NCI-H226 (cell line): Measurements from ENCODE around the gene FAM3B.

Experiments
- DNase-seq: peaks from one replicate; pipeline ENCODE4 v3.0.0-alpha.2; 2015

Gene FAM3B

DNA sequence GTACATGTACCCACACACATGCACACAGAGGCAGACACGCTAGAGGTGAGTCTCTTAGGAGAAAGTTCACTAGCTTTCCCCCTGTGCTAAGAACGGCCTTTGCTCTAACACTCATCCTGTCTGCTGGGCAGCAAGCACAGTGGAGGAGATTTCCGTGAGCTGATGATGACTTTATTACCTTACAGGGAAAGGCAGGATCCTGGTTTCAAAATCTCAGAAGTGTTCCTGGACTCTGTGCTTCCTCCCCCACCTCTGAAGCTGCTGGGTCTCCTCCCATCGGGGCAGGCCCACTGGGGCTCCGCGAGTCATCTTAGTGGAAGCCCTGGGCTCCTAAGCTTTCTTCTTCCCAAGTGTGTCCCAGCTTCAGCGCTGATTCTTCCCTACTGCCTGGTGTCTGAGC lies 2.7 kb downstream of the FAM3B start:
- peak; percentile 22 for DNase-seq

DNA sequence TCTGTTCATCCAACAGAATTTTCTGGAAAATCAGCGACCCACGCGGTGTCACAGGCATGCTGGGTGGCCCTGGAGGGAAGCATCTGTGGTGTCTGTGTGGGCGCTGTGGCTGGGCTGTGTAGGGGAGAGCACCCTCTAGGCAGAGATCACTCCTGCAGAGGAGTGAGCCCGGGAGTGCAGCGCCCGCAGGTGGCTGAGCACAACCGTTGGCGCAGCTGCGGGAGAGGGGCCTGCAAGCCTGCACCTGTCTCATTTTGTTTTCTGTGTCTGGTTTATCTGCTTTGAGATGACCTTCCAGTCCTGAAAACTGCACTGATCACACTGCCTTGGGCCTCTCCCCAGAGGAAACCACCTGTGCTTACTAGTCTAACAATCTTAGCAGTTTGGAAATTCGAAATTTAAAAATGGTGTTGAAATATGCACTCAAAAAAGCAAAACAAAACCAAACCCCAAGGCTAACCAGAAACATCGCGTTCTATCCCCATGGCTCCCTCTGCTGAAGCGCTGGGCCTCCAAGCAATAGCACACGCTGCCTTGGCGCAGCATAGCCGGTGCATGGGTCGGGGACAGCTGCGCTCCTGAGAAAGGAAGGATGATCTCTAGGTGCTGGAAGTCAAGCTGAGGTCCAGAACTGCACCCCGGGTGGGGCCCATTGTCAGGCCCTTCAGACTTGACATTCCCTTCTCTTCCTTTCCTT lies 4.8 kb downstream of the FAM3B start:
- DNase-seq = no peak

DNA sequence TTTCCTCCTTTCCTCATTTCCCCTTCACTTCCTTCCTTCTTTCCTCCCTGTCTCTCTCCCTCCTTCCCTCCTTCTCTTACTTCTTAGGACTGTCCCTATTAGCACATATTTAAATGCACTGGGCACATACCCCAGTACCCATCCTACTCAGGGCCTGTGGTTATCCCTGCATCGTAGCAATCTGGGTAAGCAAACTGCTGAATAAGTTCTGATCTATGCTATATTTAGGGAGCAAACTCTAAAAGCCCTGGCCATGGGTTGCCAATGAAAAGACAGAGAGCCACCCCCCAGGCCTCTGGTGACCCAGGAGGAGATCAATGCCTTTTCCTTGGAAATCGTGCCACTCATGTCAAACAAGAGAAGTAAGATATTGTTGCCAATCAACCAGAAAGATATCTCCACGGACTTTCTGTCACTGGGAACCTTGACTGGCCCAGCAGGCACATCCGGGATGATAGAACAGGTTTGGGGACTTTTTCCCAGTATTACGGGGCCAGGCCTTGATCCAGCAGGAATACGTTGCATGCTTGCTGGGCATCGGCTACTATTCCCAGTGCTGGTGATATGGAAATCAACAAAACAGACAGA lies 5.4 kb downstream of the FAM3B start:
- no peak for DNase-seq

DNA sequence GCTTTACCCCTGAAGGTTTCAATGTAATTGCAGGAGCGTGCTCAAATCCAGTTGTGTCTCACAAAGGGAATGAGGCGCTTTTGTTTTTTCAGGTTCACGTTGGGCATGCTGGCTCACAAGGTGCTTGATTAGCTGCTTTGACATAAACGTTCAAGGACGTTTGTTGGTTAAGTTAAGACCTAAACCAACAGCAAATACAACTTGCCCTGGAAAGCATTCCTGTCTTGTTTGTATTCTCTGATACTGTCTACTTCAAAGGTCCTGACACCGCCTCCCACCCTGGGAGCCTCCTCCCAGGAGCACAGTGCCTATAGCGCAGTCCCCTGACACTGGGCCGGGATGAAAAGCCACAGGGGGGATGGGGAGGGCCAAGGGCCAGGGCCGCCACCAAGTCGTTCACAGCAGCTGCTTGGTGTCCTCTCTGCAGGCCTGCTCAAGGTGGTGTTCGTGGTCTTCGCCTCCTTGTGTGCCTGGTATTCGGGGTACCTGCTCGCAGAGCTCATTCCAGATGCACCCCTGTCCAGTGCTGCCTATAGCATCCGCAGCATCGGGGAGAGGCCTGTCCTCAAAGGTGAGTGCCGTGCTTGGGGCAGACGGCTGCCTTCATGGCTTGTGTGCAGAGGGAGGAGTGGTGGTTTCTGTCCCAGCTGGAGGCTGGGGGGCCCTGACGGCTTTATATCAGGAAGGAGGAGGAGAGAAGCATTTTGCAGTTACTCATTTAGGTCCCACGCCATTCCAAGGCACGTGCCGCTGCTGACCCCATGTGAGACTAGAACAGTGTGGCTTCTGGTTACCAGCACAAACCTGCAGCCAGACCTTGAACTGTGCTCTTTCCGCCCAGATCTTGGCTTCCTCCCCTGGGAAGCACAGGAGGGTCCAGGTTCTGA lies 6.1 kb downstream of the FAM3B start:
- DNase-seq = no peak

DNA sequence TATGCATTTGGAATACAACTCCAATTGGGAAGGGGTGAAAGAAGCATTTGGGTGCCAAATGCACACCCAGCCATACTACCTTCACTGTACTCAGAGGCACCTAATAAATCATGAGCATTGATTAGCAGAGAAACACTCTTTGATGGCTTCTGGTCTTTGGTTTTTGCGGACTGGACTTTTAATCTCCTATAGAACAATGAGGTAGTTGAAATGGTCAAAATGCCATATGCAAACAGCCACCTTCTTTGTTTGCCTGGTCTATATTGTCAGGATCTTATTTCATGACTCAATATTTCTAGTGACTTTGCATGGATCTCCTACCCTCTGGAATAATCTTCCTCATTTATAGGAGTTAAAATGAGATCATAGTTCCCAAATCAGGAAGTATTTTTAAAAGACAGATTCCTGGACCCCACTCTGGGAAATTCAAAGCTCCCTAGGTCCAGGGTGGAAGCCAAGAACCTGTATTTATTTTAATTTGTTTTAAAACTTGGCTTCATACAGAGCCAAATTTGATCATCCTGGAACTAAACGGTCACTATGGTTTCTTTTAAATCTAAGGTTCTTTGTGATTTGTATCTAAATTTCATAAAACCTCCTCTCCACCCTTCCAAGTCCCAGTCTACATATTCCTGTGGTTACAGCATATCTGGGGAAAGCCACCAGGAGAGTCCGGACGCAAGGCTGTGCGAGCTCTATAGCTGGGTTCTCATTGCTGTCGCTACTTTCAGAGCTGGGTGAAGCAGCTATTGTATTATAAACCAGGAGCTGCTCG lies 8.7 kb downstream of the FAM3B start:
- no peak for DNase-seq

DNA sequence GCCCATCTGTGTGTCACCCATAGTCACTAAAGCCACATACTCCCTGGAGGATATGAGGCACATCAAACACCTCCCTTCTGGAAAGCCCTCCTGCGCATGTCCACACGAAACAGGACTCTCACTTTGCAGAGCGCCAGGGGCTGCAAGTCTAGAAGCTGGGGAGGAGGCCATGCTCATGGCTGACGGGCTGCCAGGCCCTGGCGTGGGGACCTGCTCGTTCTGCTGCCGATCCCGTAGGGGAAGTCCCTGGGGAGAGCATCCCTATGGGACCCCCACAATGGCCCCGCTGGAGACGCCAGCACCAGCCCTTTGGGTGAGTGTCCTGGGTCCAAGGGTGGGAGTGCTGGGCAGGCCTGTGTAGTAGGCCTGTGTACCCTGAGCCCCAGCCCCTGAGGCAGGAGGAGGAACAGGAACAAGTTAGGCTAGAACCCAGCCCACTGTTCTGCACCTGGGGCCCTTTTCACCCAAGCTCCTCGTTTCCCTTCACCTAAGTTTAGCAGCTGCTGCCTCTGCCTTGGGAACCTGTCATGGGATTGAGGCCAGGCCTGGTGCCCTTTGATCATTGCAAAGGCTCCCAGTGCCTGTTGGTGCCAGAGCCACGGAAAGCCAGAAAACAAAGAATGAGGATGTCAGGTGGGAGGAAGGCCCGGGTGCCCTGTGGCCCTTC lies 9.9 kb downstream of the FAM3B start:
- no peak for DNase-seq

DNA sequence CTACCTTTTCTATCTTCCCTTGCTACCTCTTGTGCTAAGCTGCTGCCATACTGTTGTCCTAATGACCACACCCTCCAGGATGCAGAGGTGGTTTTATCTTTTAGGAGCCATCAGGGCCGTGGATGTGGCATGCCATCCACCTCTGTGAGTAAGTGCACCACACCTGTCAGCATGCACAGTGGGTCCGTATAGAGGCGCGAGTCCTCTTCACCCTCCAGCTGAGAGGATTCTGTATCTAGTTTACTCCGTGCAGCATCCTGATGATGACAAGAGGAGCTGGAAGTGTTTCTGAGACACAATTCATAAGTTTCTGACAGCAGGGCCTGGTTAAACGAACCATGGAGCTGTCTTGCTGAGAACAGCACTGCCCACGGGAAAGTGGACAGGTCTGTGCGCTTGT lies 11.2 kb downstream of the FAM3B start:
- DNase-seq = no peak

DNA sequence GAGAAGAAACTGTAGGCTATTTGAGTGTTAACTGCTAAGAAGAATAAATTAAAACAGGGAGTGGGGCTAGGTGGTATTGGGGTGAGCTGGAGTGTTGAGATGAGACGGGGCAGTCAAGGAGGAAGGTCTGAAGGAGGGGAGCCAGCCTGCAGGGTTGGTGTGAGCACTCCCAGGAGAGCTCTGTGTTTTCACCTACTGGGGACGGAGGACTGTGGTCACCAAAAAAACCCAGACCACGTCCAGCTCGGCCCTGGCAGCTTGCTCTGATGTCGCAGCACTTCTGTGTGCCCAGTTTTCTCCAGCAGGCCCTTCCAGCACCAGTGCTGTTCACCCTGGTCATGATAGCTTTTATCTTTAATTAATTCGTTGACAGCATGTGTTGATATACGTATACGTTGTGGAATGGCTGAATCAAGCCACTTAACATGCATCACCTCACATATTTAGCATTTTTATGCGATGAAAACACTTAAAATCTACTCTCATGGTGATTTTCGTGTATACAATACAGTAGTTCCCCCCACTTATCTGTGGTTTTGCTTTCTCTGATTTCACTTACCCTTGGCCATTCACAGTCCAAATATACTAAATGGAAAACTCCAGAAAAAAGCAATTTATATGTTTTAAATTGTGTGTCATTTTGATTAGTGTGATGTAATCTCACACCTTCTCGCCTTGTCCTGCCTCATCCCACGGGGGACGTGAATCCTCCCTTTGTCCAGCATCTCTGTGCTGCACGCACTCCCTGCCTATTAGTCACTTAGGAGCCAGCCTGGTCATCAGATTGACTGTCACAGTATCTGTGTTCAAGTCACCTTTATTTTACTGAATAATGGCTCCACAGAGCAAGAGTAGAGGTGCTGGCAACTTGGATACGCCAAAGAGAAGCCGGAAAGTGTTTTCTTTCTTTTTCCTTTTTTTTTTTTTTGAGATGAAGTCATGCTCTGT lies 12.3 kb downstream of the FAM3B start:
- peak; percentile 94 for DNase-seq

DNA sequence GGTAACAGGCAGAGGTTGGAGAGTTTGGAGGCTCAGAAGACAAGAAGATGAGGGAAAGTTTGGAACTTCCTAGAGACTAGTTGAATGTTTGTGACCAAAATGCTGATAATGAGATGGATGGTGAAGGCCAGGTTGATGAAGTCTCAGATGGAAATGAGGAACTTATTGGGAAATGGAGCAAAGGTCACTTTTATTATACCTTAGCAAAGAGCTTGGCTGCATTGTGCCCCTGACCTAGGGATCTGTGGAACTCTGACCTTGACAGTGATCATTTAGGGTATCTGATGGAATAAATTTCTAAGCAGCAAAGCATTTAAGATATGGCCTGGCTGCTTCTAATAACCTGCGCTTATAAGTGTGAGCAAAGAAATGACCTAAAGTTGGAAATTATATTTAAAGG lies 17.2 kb downstream of the FAM3B start:
- no peak for DNase-seq

DNA sequence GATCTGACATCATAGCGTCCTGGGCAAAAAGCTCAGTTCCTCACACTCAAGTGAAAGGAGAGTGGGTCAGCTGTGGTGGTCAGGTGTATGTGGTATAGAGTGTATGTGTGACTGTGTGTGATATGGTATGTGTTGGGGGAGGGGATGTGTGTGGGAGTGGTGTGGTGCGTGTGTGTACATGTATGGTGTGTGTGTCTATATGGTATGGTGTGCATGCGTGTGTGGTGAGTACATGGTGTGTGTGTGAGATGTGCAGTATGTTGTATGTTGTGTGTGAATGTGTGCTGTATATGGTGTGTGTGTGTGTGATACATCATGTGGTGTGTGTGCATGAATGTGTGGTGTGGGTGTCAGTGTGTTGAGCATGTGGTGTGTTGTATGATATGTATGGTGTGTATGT lies 20.9 kb downstream of the FAM3B start:
- DNase-seq = no peak

DNA sequence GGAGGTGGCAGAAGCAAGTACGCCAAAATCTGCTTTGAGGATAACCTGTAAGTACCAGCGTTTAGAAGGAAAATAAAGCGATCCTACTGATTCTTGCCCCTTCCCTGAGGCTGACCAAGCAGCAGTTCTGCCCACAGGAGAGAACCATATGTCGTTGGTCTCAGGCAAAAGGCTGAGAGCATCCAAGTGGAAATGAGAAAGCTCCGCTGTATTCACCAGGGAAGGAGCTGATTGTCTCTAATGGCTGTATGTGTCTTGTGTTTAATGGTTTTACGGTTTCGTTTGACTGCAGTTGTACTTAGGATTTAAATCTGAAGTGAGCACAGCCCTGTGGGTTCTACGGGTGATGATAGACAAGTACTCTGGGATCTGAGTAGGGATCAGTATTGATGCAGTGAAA lies 21.9 kb downstream of the FAM3B start:
- no peak for DNase-seq

DNA sequence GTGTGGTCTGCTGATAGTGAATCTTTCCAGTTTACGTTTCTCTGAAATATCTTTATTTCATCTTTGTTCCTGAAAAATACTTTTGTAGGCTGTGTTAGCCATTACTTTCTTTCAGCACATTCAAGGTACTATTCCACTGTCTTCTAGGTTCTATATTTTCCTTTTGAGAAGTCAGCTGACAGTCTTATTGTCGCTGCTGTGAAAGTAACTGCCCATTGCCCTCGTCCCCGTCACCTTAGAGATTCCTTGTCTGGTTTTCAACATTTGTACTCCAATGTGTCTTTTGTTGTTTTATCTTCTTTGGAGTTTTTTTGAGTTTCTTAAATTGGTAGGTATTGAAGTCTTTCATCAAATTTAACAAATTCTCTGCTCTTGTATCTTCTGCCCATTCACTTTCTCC lies 25.4 kb downstream of the FAM3B start:
- DNase-seq = no peak

DNA sequence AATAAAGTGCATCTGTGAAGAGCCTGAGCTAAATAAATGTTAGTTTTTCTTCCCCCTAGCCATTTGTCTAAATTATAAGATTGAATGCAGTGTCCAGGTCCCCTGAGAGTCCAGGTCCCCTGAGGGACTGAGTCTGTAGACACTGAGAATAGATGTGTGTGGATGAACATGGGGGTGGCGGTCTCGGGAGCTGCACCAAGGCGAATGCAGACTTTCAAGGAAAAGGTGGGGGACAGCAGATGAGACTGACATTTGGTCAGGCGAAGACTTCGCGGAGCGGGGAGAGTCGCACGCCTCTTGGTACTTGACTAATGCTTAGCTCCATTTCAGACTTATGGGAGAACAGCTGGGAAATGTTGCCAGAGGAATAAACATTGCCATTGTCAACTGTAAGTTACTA lies 27.5 kb downstream of the FAM3B start:
- no peak for DNase-seq

DNA sequence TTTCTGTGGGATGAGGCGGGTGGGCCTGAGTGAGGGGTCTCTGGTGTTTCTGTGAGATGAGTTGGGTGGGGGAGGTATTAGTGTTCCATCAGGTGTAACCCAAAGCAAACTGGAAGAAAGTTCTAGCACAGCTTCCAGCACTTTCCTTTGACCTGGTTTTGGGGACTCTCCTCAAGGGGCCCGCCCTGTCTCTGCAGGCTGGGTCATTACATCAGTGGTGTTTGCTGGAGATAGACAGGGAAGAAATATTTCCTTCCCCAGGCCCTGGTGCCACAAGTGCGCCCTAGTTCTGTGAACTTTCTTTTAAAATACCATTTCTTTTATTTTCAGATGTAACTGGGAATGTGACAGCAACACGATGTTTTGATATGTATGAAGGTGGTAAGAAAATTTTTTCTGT lies 28.8 kb downstream of the FAM3B start:
- DNase-seq = no peak

DNA sequence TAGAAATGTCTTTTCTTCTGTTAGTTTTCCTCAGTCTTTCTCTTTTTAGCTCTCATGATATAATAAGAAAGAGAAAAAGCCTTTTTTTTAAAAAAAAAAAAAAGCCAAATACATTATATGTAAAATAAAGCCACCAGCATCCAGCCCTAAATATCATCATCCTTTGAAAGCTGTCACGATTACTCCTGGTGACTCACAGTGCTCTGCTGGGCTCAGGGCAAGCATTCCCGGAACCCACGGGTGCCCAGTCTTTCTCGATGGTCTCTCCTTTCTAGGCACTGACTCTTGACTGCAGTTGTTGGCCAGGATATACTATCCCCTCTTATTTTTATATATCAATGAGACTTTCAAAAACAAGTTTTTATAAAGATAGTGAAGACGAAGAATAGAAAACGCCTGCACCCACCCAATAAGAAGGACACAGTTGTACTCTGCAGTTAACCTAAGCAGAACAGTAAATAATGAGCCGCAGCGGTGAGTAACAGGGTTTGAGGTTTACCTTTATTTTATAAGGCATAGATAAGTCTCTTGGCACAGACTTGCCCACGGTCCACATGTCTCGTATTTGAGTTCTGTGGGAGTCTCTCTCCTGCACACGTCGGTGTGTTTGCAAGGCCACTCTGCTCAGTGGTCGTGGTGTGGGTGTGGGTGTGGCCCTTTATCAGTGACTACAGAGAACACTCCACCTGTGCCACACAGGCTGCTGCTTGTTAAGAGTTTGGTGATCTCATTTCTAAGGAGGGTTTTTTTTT lies 29.5 kb downstream of the FAM3B start:
- DNase-seq = no peak

DNA sequence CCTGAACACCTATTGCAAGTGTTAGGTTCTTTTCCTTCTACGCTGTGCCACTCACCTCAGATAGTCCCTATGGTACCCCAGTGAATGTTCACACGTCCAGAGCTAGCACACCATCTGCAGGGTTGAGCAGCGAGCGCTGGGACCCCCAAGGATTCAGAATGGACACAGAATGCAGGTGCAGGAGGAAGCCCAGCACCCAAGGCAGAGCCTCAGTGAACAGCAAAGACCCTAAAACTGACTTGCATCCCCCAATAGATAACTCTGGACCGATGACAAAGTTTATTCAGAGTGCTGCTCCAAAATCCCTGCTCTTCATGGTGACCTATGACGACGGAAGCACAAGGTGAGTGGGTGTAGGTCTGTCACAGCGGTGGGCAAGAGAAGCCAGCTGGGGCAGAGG lies 30.2 kb downstream of the FAM3B start:
- no peak for DNase-seq

DNA sequence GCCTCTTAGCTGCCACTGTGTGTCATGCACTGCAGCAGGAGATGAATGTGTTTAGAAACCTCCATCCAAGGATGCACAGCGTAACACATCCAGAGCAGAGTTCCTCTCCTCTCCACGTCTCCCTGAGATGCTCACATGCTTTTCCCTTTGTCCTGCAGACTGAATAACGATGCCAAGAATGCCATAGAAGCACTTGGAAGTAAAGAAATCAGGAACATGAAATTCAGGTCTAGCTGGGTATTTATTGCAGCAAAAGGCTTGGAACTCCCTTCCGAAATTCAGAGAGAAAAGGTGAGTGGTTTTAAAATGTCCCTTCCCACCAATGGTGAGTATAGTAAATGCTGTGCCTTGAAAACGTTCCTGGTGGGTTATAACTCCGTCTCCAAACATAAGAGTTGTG lies 31.8 kb downstream of the FAM3B start:
- no peak for DNase-seq

DNA sequence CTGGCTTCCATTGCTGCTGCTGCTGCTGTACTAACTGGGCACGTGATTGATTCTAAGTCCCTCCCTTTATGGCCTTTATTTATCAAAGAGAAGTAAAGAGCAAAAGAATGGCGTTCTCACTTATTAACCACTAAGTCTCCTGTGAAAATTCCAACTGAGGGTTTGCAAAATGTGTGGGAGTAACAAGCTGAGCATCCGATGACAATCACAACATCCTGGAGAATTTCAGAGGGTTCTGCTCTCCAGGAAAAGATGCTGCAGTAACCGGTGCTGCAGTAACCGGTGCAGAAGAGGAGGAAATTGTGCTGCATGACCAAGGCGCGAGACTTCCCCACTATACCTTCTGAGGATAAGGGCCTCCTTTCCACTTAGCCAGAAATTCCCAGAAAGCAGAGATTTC lies 32.5 kb downstream of the FAM3B start:
- no peak for DNase-seq

DNA sequence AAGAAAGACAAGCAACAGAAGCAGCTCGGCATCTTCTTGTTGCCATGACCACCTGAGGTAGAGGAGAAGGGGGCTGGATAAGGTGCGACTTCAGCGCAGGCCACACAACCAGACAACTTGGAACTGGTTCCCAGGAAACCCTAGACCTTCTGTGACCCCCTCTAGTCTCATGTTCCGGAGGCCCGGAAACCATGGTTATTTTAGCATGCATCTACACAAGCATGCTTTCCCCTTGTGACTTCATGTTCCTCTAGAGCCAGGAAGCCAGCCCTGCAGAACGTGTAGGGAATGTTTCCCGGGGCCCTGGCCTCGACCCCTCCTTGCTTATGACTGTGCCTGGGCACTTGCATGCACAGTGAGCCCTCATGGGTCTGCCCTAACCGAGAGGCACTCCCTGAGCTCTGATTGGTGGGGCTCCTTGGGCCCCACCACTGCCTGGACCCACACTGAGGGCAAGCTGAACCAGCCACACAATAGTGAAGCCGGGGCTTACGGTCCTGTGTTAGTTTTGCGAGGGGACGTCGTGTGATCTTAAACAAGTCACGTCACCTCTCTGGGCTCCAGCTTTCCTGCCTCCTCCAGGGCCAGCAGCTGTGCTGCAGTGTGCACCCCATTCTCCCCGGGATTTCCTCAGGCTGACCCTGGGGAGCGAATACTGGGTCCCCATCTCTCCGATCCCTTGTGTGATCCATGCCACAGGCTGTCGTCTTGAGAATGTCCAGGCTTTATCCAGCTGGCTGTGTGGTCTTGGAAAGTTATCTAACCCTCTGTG lies 33.2 kb downstream of the FAM3B start:
- no peak for DNase-seq
